ENCODE measurements around the gene TANC1.

Gene TANC1

DNA sequence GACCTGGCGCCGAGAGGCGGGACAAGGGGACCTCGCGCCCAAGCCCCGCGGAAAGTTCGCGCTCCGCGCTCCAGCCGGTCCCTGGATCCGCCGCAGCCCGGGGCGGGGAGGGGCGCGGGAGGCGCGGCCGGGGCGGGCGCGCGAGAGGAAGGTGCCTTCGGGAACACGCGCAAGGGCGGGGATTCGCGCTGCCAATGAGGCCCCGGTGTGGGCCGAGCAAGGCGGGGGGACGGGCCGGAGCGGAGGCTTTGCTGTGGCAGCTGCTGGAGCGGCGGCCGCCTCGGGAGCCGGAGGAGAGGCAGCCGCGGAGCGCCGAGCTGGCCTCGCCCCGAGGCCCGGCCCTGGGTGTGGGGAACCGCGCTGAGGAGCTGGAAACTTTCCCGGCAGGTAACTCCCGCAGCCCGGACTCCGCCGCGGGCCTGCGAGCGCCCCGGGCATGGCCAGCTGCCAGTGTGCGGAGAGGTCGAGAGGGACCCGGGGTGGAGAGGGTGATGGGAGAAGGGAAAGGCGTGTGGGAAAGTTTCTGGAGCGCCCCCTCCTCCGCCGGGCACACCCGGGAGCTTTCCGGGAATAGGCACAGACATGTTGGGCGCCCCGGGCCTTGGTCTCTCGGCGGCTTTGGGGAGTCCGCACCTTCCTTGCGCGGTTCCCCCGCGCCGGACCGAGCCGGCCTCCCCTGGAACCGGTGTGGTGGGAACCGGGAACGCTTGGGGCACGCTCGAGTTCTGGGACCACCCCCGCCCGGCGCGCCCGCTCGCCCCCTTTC is at the start of gene TANC1:
Gene TANC1, plus strand, starts transcription at position 245 of the 766 bp plus-strand sequence. CDS start 97,271 bp downstream, outside the sequence.
- H3K27me3 Mint-ChIP-seq (ENCODE audit: low read depth) = peaks cover 3% of the 10 kb centered on the region
- peak within 1 kb of the TSS; percentile 97 to 98 (median 97) for H3K27ac Mint-ChIP-seq
- TF ChIP-seq, protein P1, sequence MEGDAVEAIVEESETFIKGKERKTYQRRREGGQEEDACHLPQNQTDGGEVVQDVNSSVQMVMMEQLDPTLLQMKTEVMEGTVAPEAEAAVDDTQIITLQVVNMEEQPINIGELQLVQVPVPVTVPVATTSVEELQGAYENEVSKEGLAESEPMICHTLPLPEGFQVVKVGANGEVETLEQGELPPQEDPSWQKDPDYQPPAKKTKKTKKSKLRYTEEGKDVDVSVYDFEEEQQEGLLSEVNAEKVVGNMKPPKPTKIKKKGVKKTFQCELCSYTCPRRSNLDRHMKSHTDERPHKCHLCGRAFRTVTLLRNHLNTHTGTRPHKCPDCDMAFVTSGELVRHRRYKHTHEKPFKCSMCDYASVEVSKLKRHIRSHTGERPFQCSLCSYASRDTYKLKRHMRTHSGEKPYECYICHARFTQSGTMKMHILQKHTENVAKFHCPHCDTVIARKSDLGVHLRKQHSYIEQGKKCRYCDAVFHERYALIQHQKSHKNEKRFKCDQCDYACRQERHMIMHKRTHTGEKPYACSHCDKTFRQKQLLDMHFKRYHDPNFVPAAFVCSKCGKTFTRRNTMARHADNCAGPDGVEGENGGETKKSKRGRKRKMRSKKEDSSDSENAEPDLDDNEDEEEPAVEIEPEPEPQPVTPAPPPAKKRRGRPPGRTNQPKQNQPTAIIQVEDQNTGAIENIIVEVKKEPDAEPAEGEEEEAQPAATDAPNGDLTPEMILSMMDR (IDR thresholded peaks at IDR 0.05; ENCODE audit: unreplicated experiment in 3 of 3) = no peak
- peaks cover 75% of the 10 kb centered on the region for H3K4me1 Mint-ChIP-seq
- peak within 1 kb of the TSS; percentile 94 to 99 (median 98) for H3K4me3 Mint-ChIP-seq
- no peaks in the 10 kb centered on the region for H3K36me3 Mint-ChIP-seq (ENCODE audit: low read depth)
- no peaks in the 10 kb centered on the region for H3K9me3 Mint-ChIP-seq

DNA sequence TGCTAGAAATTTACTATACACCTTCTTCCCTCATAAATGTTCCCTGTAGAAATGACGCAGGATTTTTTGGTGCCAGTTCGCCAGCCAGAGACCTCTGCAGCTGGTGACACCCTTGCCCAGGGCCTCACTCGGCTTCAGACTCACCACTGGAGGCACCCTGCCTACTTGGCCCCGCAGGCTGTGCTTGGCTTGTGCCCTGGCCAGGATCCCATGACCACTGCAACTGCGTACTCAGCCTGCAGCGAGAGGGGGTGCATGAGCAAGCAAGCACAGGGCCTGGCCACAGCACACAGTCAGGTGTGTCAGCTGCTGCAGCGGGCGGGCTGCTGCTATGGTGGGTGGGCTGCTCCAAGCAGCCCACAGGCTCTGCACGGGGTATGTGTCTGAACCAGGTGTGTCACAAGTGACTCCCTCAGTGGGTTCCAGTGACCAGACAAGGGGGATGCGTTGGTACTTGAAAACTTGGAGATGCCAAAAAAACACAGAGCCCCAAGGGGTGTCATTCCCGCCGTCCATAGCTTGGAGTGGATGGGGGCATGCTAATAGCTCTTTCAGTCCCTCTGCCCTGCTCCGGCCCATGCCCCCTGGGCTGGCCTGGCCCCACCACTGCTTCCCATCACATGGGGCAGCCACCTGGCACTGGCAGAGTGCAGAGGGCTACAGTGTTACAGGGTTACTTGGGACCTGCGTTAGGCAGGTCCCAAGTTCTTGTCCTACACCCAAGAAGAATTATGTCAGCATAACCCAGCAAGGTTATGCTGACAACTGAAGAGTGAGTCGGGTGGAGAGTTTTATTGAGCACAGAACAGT is 46.6 kb upstream of the TANC1 start:
- TF ChIP-seq, protein P1 (IDR thresholded peaks at IDR 0.05; ENCODE audit: unreplicated experiment in 3 of 3) = no peak
- Mint-ChIP-seq H3K4me1 (peaks cover 28% of the 10 kb centered on the region), H3K27ac (peak overlapping the region in 2 of 3 experiments; percentile 44 to 79), H3K36me3 (ENCODE audit: low read depth) (no peaks in the 10 kb centered on the region), H3K4me3 (no peak overlapping the region), H3K9me3 (peaks cover 9% of the 10 kb centered on the region), H3K27me3 (ENCODE audit: low read depth) (peaks cover 3% of the 10 kb centered on the region)

DNA sequence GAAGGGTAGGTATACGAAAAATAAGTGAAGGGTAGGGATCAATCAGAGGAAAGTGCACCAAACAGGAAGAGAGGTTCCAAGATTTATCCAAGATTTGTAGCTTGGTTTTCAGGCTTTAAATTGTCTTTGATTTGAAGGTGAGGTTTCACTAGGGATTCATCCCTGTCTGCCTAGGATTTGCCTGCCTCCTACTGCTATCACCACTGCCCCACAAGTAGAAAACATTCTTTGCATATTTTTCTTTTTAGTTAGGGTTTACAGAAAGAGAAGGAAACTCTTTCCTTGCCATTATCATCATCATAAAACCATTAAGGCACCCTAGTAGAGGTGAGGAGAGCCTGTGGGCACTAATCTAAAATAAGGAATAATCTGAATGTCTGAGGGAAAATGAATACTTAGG is 45.8 kb upstream of the TANC1 start:
- H3K4me3 Mint-ChIP-seq = no peak overlapping the region
- peaks cover 22% of the 10 kb centered on the region for H3K4me1 Mint-ChIP-seq
- TF ChIP-seq, protein P1 (IDR thresholded peaks at IDR 0.05; ENCODE audit: unreplicated experiment in 3 of 3) = no peak
- peak overlapping the region; percentile 44 to 79 (median 74) for H3K27ac Mint-ChIP-seq
- H3K9me3 Mint-ChIP-seq = peaks cover 9% of the 10 kb centered on the region
- H3K27me3 Mint-ChIP-seq (ENCODE audit: low read depth) = peaks cover 3% of the 10 kb centered on the region
- H3K36me3 Mint-ChIP-seq (ENCODE audit: low read depth) = no peaks in the 10 kb centered on the region

DNA sequence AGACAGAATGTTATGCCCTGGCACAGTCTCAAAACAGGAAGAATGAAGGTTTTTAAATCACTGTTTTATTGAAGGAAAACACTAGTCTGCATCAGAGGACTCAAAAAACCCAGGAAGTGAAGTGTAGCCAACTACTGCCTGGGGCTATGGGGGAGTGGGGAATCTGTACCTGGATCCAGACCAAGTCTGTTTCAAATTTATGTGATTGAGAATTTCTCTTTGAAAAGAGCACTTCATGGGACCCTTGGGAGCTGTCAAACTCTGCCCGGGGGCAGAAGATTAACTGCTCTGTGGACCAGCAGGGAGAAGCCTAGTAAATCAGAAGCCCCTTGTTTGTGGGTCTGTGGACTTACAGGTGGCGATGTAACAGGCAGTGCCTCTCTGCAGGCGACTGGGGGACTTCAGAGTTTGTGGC is 45.3 kb upstream of the TANC1 start:
- H3K27me3 Mint-ChIP-seq (ENCODE audit: low read depth) = peaks cover 3% of the 10 kb centered on the region
- no peaks in the 10 kb centered on the region for H3K36me3 Mint-ChIP-seq (ENCODE audit: low read depth)
- H3K4me1 Mint-ChIP-seq = peaks cover 22% of the 10 kb centered on the region
- TF ChIP-seq, protein P1 (IDR thresholded peaks at IDR 0.05; ENCODE audit: unreplicated experiment in 3 of 3) = no peak
- H3K9me3 Mint-ChIP-seq = peaks cover 11% of the 10 kb centered on the region
- peak overlapping the region; percentile 44 to 79 (median 74) for H3K27ac Mint-ChIP-seq
- H3K4me3 Mint-ChIP-seq = no peak overlapping the region

DNA sequence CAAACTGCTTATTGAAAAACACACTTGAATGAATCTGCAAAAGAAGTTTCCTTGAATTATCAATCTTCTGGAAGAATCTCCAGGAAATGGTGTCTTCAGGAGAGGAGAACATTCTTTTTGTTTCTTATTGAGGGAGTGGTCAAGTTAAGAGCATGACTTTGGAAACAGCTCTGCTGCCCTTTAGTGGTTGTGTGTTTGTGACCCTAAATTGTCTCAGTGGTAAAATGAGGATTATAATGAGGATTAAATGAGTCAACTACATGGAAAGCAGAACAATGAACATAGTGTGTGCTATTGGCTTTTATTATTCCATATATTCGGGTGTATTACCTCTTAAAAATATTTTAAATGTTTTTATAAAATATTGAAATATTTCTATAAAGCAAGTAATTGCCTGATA is 44.8 kb upstream of the TANC1 start:
- H3K27me3 Mint-ChIP-seq (ENCODE audit: low read depth) = peaks cover 3% of the 10 kb centered on the region
- H3K4me3 Mint-ChIP-seq = no peak overlapping the region
- peak overlapping the region; percentile 44 to 79 (median 74) for H3K27ac Mint-ChIP-seq
- peaks cover 12% of the 10 kb centered on the region for H3K9me3 Mint-ChIP-seq
- TF ChIP-seq, protein P1 (IDR thresholded peaks at IDR 0.05; ENCODE audit: unreplicated experiment in 3 of 3) = no peak
- no peaks in the 10 kb centered on the region for H3K36me3 Mint-ChIP-seq (ENCODE audit: low read depth)
- peaks cover 20% of the 10 kb centered on the region for H3K4me1 Mint-ChIP-seq
